ENCODE measurements around the gene TAPBP.

DNA sequence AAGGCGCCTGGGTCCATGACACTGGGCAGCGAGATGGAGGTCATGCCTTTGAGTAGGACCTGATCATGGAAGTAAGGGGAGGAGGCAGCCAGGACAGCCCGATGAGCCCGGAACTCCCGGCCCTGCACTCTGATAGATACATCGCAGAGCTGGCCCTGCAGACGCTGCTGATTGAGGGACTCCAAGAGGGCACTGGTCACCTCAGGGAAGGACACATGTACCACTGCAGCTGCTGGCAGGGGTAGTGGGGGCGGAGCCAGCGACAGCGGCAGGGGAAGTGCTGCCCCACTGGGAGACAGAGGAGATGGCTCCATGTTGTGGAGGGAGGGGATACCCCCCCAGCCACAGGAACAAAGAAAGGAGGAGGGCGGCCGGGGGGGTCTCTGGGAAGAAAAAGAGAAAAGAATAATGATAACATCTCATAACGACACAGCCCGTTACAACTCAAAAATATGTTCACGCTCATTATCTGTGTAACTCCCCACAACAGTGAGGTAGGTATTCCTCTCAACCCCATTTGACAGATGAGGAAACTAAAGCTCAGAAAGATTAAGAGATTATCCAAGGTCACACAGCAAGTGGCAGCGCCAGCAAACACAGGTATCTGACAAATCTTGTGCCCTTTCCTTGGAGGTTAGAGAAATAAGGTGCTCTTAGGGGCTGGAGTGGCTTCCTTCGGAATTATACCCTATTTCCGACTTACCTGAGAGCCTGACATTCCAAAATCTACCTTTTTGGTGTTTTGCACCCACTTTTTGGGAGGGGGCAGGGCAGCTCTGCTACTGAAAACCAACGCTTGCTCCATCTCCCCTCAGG, 2.9 kb upstream of the TAPBP start:
- TF ChIP-seq, protein P1, sequence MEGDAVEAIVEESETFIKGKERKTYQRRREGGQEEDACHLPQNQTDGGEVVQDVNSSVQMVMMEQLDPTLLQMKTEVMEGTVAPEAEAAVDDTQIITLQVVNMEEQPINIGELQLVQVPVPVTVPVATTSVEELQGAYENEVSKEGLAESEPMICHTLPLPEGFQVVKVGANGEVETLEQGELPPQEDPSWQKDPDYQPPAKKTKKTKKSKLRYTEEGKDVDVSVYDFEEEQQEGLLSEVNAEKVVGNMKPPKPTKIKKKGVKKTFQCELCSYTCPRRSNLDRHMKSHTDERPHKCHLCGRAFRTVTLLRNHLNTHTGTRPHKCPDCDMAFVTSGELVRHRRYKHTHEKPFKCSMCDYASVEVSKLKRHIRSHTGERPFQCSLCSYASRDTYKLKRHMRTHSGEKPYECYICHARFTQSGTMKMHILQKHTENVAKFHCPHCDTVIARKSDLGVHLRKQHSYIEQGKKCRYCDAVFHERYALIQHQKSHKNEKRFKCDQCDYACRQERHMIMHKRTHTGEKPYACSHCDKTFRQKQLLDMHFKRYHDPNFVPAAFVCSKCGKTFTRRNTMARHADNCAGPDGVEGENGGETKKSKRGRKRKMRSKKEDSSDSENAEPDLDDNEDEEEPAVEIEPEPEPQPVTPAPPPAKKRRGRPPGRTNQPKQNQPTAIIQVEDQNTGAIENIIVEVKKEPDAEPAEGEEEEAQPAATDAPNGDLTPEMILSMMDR (IDR thresholded peaks at IDR 0.05 in 8 of 11, conservative IDR thresholded peaks at IDR 0.05 in 3 of 11), result no peak
- TF ChIP-seq POLR2AphosphoS5 (IDR thresholded peaks at IDR 0.05), result no peak

All from spleen (tissue), 7 donors.